Dermis blood vessel endothelial cell (primary cell): ENCODE results near the gene SLC12A8. TPM values are rescaled to one million over a fixed set of nuclear protein-coding genes. Genes with fewer than 3 reads are reported as not detected.

Source experiments
- DNase-seq: peaks from one replicate; pipeline ENCODE4 v3.0.0; 2010
- total RNA-seq: library from RNA; depleted of rRNA; stranded (reverse); fragments of >200 nt; gene quantifications from 2 replicates; pipeline ENCODE4 v1.2.3, GENCODE V29; 2014

SLC12A8 gene
- total RNA-seq, 1 donor from 2014 or later = 0.34 TPM

- no peak for DNase-seq
Observed at GRCh38 chr3:125136966-125137357, 75.6 kb downstream of the SLC12A8 start.

- DNase-seq = no peak
Observed at GRCh38 chr3:125136515-125136914, 76.0 kb downstream of the SLC12A8 start.

GRCh38 chr3:125134952-125135351 is 77.6 kb downstream of the SLC12A8 start:
- no peak for DNase-seq

- DNase-seq = no peak
Observed at GRCh38 chr3:125132815-125133214, 79.7 kb downstream of the SLC12A8 start.

- peak; percentile 62 for DNase-seq
Observed at GRCh38 chr3:125129512-125129997, 83.0 kb downstream of the SLC12A8 start.

- DNase-seq = no peak
Observed at GRCh38 chr3:125128861-125129501, 83.6 kb downstream of the SLC12A8 start.

- no peak for DNase-seq
Observed at GRCh38 chr3:125126323-125126722, 86.2 kb downstream of the SLC12A8 start.

GRCh38 chr3:125125821-125126245 is 86.7 kb downstream of the SLC12A8 start:
- no peak for DNase-seq

GRCh38 chr3:125123451-125124305 is 88.9 kb downstream of the SLC12A8 start:
- DNase-seq = peak; percentile 60

GRCh38 chr3:125121246-125122010 is 91.1 kb downstream of the SLC12A8 start:
- no peak for DNase-seq

- no peak for DNase-seq
Observed at GRCh38 chr3:125120379-125121122, 92.0 kb downstream of the SLC12A8 start.

GRCh38 chr3:125119752-125120378 is 92.7 kb downstream of the SLC12A8 start:
- no peak for DNase-seq

GRCh38 chr3:125118600-125118999 is 93.9 kb downstream of the SLC12A8 start:
- DNase-seq = no peak

GRCh38 chr3:125117631-125118191 is 94.8 kb downstream of the SLC12A8 start:
- DNase-seq = no peak

- DNase-seq = no peak
Observed at GRCh38 chr3:125116311-125117080, 96.1 kb downstream of the SLC12A8 start.

GRCh38 chr3:125115640-125116039 is 96.9 kb downstream of the SLC12A8 start:
- no peak for DNase-seq

GRCh38 chr3:125112981-125113380 is 99.6 kb downstream of the SLC12A8 start:
- DNase-seq = no peak

- DNase-seq = no peak
Observed at GRCh38 chr3:125110876-125111480, 101.6 kb downstream of the SLC12A8 start.

- no peak for DNase-seq
Observed at GRCh38 chr3:125110016-125110875, 102.3 kb downstream of the SLC12A8 start.
